ENCODE measurements around the gene TNFRSF1B. TPM values are rescaled to one million over a fixed set of nuclear protein-coding genes. Genes with fewer than 3 reads are reported as not detected.
A peak's percentile ranks its signal among the peaks of the same experiment; 100 is the strongest.

Gene TNFRSF1B
- total RNA-seq, 3 donors from 2014 or later (not counting 1 experiment from before 2014, with no cell fraction given), result 152 to 173 (median 172) TPM

GRCh38 chr1:12229386-12229834 lies 62.6 kb downstream of the TNFRSF1B start:
- Mint-ChIP-seq H3K9me3 (no peaks in the 10 kb centered on the region), H3K27me3 (ENCODE audit: low read depth in 2 of 2) (no peaks in the 10 kb centered on the region), H3K4me1 (peaks cover 13% of the 10 kb centered on the region in 2 donors), H3K36me3 (no peaks in the 10 kb centered on the region), H3K27ac (peak overlapping the region in 1 of 2 donors; percentile 31), H3K4me3 (peak overlapping the region; percentile 78)
- H3K27ac ChIP-seq (ENCODE audit: low read length), result no peak overlapping the region
- H3K9me3 ChIP-seq (ENCODE audit: control insufficient read depth, insufficient read depth, low read length), result no peaks in the 10 kb centered on the region
- TF ChIP-seq CTCF (IDR thresholded peaks at IDR 0.05), result no peak
- intact Hi-C loops (cut with micrococcal nuclease), result no loop called here
- WGBS (ENCODE audit: insufficient coverage), result 70% methylated on average over 13 of the region's 13 CpGs
- H3K36me3 ChIP-seq (ENCODE audit: control insufficient read depth, insufficient read depth, low read length), result peaks cover 3% of the 10 kb centered on the region
- no peaks in the 10 kb centered on the region for H3K27me3 ChIP-seq (ENCODE audit: control insufficient read depth, insufficient read depth, low read length)
- ATAC-seq (no peak), DNase-seq (no peak)
- H3K4me3 ChIP-seq (ENCODE audit: low read length), result no peak overlapping the region
- H3K4me1 ChIP-seq (ENCODE audit: control insufficient read depth, insufficient read depth, low read length), result peaks cover 19% of the 10 kb centered on the region

GRCh38 chr1:12229835-12230548 lies 63.2 kb downstream of the TNFRSF1B start, which contains the start of gene VPS13D:
TSS of gene VPS13D (plus strand) at chr1:12230030. CDS start at chr1:12234267, 4,237 bp downstream.
- H3K4me3 Mint-ChIP-seq, result peak within 1 kb of the TSS; percentile 87
- peaks cover 19% of the 10 kb centered on the region for H3K4me1 ChIP-seq (ENCODE audit: control insufficient read depth, insufficient read depth, low read length)
- peaks cover 16% of the 10 kb centered on the region in 2 donors for H3K4me1 Mint-ChIP-seq
- intact Hi-C loops (cut with micrococcal nuclease), result no loop called here
- no peaks in the 10 kb centered on the region for H3K27me3 ChIP-seq (ENCODE audit: control insufficient read depth, insufficient read depth, low read length)
- no peaks in the 10 kb centered on the region for H3K9me3 Mint-ChIP-seq
- DNase-seq (peak; percentile 83 to 92), ATAC-seq (peak; percentile 95 to 99 (median 97))
- H3K36me3 ChIP-seq (ENCODE audit: control insufficient read depth, insufficient read depth, low read length), result peaks cover 5% of the 10 kb centered on the region
- H3K27ac ChIP-seq (ENCODE audit: low read length), result peak within 1 kb of the TSS; percentile 52
- H3K27ac Mint-ChIP-seq, result peak within 1 kb of the TSS; percentile 34 to 75
- no peaks in the 10 kb centered on the region for H3K27me3 Mint-ChIP-seq (ENCODE audit: low read depth in 2 of 2)
- WGBS (ENCODE audit: insufficient coverage), result under 1% methylated on average over 77 of the region's 77 CpGs
- H3K4me3 ChIP-seq (ENCODE audit: low read length), result peak within 1 kb of the TSS; percentile 99
- peak; percentile 86 for TF ChIP-seq CTCF (IDR thresholded peaks at IDR 0.05)
- H3K9me3 ChIP-seq (ENCODE audit: control insufficient read depth, insufficient read depth, low read length), result no peaks in the 10 kb centered on the region
- no peaks in the 10 kb centered on the region for H3K36me3 Mint-ChIP-seq

- DNase-seq (peak in 1 of 2 donors; percentile 45), ATAC-seq (peak in 2 of 3 donors; percentile 8 to 17)
- no peaks in the 10 kb centered on the region for H3K36me3 Mint-ChIP-seq
- Histone ChIP-seq H3K4me1 (ENCODE audit: control insufficient read depth, insufficient read depth, low read length) (peaks cover 19% of the 10 kb centered on the region), H3K9me3 (ENCODE audit: control insufficient read depth, insufficient read depth, low read length) (no peaks in the 10 kb centered on the region), H3K4me3 (ENCODE audit: low read length) (peak overlapping the region; percentile 99), H3K27ac (ENCODE audit: low read length) (peak overlapping the region; percentile 52), H3K27me3 (ENCODE audit: control insufficient read depth, insufficient read depth, low read length) (no peaks in the 10 kb centered on the region), H3K36me3 (ENCODE audit: control insufficient read depth, insufficient read depth, low read length) (peaks cover 10% of the 10 kb centered on the region)
- H3K27ac Mint-ChIP-seq, result peak overlapping the region; percentile 34 to 75
- TF ChIP-seq CTCF (IDR thresholded peaks at IDR 0.05), result no peak
- intact Hi-C loops (cut with micrococcal nuclease), result no loop called here
- WGBS (ENCODE audit: insufficient coverage), result 3% methylated on average over 36 of the region's 36 CpGs
- H3K4me1 Mint-ChIP-seq, result peaks cover 17 to 21% of the 10 kb centered on the region in 2 donors
- no peaks in the 10 kb centered on the region for H3K9me3 Mint-ChIP-seq
- no peaks in the 10 kb centered on the region for H3K27me3 Mint-ChIP-seq (ENCODE audit: low read depth in 2 of 2)
- H3K4me3 Mint-ChIP-seq, result peak overlapping the region; percentile 87
Observed at GRCh38 chr1:12230549-12231275, 63.9 kb downstream of the TNFRSF1B start.
